Renal pelvis (tissue), 4 donors: Measurements from ENCODE around the gene RSPRY1. TPM values are rescaled to one million over a fixed set of nuclear protein-coding genes. Genes with fewer than 3 reads are reported as not detected.

Source experiments
- DNase-seq: peaks from one replicate; pipeline ENCODE4 v3.0.0-alpha.2; 2013
- polyA plus RNA-seq, 3 donors: library from polyadenylated mRNA; unstranded; fragments of 120-200 nt; gene quantifications; one replicate each; pipeline ENCODE4 v1.2.1, GENCODE V29; 2013; ENCODE audit not compliant: insufficient read length in 3 of 3

The RSPRY1 gene
- polyA plus RNA-seq, 3 donors: 44.2 to 50.3 (median 44.7) TPM

DNA sequence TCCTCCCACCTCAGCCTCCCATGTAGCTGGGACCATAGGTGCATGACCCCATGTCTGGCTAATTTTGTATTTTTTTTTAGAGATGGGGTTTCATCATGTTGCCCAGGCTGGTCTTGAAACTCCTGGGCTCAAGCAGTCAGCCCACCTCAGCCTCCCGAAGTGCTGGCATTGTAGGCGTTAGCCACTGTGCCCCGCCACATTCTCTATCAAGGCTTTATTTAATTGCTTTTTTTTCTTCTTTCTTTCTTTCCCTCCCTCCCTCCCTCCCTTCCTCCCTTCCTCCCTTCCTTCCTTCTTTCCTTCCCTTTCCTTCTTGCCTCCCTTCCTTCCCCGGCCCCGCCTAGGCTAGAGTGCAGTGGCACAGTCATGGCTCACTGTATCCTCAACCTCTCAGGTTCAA is 23.7 kb downstream of the RSPRY1 start:
- no peak for DNase-seq

DNA sequence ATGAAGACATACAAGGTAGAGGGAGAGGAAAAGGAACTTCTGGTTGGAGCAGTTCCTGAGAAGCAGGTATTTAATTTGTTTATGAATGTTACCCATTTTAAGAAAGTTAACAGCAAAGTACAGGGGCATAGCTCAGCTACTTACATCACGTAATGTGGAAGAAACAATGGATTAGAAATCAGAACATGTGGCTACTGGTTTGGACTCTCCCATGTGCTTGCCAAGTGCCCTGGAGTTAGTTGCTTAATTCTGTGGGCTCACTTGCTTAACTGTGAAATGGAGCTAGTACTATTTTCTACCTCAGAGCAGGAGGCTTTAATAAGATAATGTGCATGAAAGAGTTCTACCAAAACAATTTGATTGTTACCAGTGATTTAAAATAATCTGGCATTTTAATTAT is 27.3 kb downstream of the RSPRY1 start:
- no peak for DNase-seq

- DNase-seq: no peak
Observed at GRCh38 chr16:57216968-57217367, 30.8 kb downstream of the RSPRY1 start.

DNA sequence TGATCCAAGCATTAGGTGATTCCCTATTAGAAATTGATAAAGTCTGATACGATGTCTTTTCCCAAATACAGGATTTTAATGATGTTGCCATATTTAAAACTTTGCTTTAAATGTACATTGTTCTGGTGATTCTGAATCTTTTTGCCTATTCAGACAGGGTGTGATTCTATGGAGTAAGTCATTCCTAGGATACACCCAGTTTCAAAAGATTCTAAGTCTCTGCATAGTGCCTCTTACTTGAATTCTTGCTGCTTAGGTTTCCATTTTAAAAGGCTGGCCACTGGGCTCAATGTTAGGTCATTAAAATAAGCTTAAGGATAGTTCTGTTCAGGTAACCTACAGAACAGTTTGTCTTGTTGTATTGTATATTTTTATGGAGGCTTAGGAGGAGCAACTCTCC is 36.9 kb downstream of the RSPRY1 start:
- DNase-seq: no peak

GRCh38 chr16:57224651-57225335 is 38.7 kb downstream of the RSPRY1 start:
- DNase-seq: no peak

- no peak for DNase-seq
Observed at GRCh38 chr16:57225978-57226377, 39.8 kb downstream of the RSPRY1 start.

- DNase-seq: no peak
Observed at GRCh38 chr16:57226701-57227621, 40.8 kb downstream of the RSPRY1 start.

DNA sequence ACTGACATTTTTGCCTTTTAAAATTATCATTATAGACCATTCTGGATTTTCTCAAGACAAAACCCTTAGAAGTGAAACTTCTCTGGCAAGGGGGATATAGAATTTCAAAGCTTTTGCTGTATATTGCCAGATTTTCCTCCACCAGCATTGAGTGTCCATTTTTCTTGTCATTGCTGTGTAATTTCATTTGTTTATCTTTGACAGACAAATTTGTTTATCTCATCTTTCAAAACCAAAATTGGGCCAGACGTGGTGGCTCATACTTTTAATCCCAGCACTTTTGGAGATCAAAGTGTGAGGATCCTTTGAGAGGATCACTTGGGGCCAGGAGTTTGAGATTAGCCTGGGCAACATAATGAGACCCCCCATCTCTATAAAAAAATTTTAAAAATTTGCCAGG is 43.0 kb downstream of the RSPRY1 start:
- no peak for DNase-seq

- DNase-seq: no peak
Observed at GRCh38 chr16:57231821-57232350, 45.8 kb downstream of the RSPRY1 start.

DNA sequence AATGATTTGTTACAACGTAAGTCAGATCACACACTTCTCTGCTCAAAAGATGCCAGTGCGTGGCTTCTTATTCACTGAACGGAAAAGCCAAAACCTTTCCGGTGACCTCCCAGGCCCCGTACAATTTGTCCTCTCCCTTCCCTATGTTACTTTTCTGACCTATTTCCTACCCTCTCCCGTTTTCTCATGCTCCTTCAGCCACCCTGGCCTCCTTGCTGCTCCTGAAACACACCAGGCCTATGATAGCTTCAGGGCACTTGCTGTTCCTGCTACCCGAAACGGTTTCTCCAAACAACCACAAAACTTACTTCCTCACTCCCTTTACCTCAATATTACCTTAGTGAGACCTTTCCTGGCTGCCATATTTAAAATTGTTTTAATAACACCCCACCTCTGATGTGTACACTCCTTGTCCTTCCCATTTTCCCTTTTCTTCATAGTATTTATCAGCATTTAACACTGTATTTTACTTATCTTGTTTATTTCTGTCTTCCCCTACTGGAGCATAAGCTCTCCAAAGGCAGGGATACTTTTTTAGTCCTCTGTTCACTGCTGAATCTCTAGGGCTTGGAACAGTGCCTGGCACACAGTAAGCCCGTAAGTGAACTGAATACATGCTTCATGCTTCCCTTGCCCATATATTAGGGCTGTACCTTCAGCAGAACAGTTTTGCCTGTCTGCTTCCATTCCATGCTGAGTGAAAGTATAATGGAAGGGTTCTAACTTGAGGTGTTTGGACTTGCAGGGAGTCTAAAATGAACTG is 48.0 kb downstream of the RSPRY1 start:
- no peak for DNase-seq

DNA sequence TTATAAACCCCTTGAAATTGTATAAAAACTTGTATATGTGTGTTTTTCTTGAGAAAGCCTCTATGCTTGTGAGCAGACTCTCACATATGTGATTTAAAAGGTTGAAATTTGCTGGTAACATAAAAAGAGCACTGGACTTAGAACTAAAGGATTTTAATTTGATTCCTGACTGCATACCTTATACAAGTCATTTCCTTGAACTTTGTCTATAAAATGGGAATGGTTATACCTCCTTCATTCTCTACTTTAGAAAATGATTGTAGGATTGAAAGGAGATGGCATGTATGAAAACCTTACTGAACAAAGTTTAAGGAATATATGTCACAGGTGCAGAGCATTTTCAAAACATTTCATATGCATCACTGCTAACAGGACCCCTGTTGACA is 48.6 kb downstream of the RSPRY1 start:
- no peak for DNase-seq

GRCh38 chr16:57235128-57236021 is 49.2 kb downstream of the RSPRY1 start:
- DNase-seq: no peak

DNA sequence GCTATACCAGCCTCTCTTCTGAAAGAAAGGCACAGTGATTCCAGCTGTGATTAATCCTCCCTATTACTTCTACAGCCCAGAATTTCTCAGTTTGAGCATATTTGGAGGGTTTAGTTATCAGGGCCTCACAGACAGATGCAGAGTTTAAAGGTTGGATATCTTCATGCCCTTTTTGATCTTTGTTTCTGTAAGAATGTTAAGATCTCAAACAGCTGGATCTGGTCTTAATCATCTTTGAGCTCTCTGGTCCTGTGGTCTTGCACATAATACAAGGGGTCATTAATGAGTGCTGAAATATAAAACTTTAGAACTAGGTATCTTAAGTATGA is 49.9 kb downstream of the RSPRY1 start:
- DNase-seq: no peak

DNA sequence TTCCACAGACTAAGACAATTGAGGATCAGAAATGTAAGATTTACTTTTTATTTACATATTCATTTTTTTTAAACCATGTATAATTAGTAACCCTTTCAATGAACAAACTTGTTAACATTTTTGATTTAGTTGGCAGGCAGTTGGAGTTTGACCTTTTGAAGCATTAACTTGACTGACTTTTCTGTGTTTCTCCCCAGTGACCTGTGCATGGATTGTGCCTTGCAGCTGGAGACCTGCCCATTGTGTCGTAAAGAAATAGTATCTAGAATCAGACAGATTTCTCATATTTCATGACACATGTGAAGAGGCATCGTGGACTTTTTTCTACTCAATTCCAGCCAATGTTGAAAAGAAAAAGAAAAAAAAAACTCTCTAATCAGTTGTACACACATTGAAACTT is 52.6 kb downstream of the RSPRY1 start:
- no peak for DNase-seq

DNA sequence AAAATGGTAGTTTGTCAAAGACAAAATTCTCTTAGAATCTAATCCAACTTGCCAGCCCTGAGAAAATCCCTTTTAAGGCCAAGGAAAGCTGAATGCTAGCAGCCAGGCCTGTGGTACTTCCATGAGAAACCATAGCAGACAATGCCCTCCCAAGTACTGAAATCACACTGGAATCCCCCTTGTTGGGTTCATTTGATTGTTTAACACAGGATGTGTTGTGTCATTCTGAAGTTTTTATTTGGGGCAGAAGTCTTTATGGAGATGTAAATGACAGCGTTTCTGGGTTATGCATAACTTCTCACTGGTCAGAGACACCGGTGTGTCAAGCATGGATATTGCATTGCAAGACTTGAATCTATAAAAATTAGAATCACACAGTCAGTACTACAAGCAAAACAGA is 53.0 kb downstream of the RSPRY1 start:
- DNase-seq: no peak

DNA sequence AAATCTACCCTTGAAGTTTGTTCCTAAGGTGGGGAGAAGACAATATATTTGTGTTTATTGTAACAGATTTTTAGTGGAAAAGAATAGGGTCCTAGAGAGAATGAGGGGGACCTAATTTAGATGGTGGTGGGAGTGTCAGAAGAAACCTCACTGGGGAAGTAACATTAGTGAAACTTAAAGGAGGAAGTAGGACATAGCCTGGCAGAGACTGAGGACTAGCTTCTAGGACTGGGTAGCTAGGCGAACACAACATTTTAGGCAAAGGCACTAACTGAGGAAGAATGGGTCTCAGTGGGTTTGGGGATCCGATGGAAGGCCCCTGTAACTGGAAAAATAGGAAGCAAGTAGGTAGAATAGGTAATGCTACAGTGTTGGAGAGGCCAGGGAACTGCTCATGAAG is 54.7 kb downstream of the RSPRY1 start:
- no peak for DNase-seq

- no peak for DNase-seq
Observed at GRCh38 chr16:57242650-57243049, 56.5 kb downstream of the RSPRY1 start.

GRCh38 chr16:57244463-57244766 is 58.3 kb downstream of the RSPRY1 start:
- no peak for DNase-seq

DNA sequence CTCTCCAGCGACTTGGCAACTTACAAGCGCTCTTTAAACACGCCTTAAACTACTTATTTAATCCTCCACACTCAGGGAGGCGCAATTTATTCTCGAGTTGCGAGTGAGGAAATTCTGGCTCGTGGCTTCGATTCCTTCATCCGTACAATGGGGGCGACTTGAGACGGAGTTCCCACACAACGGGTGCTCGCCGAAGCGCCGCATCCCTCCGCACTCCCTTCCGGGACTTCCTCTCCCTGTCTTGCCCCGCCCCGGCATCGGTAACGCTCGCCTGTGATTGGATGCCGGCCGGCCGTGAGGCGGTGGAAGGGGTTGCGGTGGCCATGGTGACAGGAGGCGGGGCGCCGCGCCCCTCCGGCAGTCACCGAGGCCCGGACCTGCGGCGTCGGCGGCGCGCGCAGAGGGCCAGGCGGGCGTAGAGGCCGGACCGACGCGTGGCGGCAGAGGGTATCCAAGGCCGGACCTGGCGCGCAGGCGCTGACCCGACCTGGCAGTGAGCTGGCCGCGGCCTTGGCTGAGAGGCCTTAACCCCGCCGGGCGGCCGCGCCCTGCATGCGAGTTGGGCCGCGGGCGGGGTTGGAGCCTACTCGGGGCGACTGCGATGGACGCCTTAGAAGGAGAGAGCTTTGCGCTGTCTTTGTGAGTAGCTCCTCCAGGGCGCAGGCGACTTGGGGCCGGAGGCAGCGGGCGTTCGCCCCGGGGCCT is 58.8 kb downstream of the RSPRY1 start, which contains the start of gene ARL2BP:
ARL2BP (plus strand) TSS at position 493 of the 705 bp plus-strand sequence; CDS start at position 602, 109 bp downstream.
- DNase-seq: peak; percentile 97

GRCh38 chr16:57245472-57246113 is 59.5 kb downstream of the RSPRY1 start:
- DNase-seq: peak; percentile 8
